Measurements from ENCODE around the gene ALK. TPM values are rescaled to one million over a fixed set of nuclear protein-coding genes. Genes with fewer than 3 reads are reported as not detected.

The ALK gene
- total and polyA plus RNA-seq, 12 donors = 0.09 to 1.8 (median 0.53) TPM; not detected in 1

DNA sequence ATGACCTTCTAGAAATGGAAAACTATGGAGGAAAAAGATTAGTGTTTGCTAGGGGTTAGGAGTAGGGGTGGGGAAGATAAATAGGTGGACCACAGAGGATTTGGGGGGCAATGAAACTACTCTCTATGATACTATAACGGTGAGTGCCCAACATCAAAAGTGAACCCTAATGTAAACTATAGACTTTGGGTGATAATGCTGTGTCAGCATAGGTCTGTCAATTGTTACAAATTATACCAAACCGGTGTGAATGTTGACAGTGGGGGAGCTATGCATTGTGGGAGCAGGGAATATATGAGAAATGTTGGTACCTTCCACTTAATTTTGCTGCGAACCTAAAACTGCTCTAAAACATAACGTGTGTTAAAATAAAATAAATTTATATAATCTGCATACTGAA lies 180.3 kb downstream of the ALK start:
- Histone ChIP-seq H3K36me3 (replicated peaks in 1 of 2) (no peaks in the 10 kb centered on the region), H3K9me3 (replicated peaks in 1 of 3) (no peaks in the 10 kb centered on the region), H3K4me1 (replicated peaks in 1 of 2) (no peaks in the 10 kb centered on the region), H3K4me3 (no peak overlapping the region), H3K27me3 (no peaks in the 10 kb centered on the region), H3K27ac (no peak overlapping the region)
- 87 to 91% (median 88%) methylated on average over 4 of the region's 4 CpGs for WGBS, 4 donors
- TF ChIP-seq POLR2A (IDR thresholded peaks at IDR 0.05) = no peak
- no peak for TF ChIP-seq CTCF (IDR thresholded peaks at IDR 0.05)
- DNase-seq = no peak
- intact Hi-C loops (cut with DNase I) = no loop called here

DNA sequence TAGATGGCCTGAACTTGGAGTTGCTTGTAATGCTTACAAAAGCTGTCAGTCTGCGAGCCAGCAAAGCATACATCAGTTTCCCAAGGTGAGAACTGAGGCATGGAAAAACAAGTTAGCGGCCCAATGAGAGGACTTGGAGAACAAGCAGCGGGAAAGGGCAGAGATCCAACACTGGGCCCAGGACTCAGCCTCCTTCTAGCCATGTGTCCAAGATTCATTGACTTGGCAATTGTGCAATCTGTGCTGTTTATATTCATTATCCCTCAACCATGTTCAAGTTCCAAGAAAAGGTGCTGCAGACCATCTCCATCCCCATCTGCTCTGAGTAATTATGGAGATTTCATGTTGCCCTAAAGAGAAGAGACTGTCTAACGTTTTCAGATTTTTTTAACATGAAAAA lies 187.4 kb downstream of the ALK start:
- DNase-seq = no peak
- H3K27ac ChIP-seq = no peak overlapping the region
- no peaks in the 10 kb centered on the region for H3K36me3 ChIP-seq (replicated peaks in 1 of 2)
- no peaks in the 10 kb centered on the region for H3K27me3 ChIP-seq
- intact Hi-C loops (cut with DNase I) = no loop called here
- no peaks in the 10 kb centered on the region for H3K9me3 ChIP-seq (replicated peaks in 1 of 3)
- TF ChIP-seq POLR2A (IDR thresholded peaks at IDR 0.05) (no peak), CTCF (IDR thresholded peaks at IDR 0.05) (no peak)
- no peak overlapping the region for H3K4me3 ChIP-seq
- WGBS, 4 donors = 63 to 78% (median 70%) methylated on average over 3 to 4 of the region's 4 CpGs
- H3K4me1 ChIP-seq (replicated peaks in 1 of 2) = no peaks in the 10 kb centered on the region

GRCh38 chr2:29733213-29733612 lies 188.2 kb downstream of the ALK start:
- no peak overlapping the region for H3K4me3 ChIP-seq
- H3K36me3 ChIP-seq (replicated peaks in 1 of 2) = no peaks in the 10 kb centered on the region
- intact Hi-C loops (cut with DNase I) = no loop called here
- 55 to 90% (median 80%) methylated on average over 1 of the region's 1 CpG for WGBS, 4 donors
- H3K27ac ChIP-seq = no peak overlapping the region
- no peak for DNase-seq
- H3K27me3 ChIP-seq = no peaks in the 10 kb centered on the region
- TF ChIP-seq POLR2A (IDR thresholded peaks at IDR 0.05) = no peak
- TF ChIP-seq CTCF (IDR thresholded peaks at IDR 0.05) = no peak
- H3K4me1 ChIP-seq (replicated peaks in 1 of 2) = no peaks in the 10 kb centered on the region
- H3K9me3 ChIP-seq (replicated peaks in 1 of 3) = no peaks in the 10 kb centered on the region

DNA sequence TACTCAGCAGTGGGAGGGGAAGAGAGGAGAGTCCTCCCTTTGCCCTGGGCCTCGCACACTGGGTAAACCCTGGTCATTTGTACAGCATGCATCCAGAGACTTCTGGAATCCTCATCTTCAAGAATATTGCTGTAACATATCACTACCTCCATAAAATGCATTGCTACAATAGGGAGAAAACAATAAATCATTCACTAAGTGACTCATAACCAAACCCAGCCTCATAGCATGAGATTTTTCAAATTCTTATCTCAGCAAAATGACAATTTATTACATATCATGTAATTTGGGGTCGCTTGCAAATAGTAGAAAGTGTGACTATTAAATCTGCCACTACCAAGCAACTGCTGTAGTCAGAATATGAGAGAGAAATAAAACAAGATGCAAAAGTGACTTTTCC lies 189.4 kb downstream of the ALK start:
- no peaks in the 10 kb centered on the region for H3K9me3 ChIP-seq (replicated peaks in 1 of 3)
- H3K36me3 ChIP-seq (replicated peaks in 1 of 2) = no peaks in the 10 kb centered on the region
- no peaks in the 10 kb centered on the region for H3K4me1 ChIP-seq (replicated peaks in 1 of 2)
- DNase-seq = no peak
- 53 to 65% (median 61%) methylated on average over 2 of the region's 2 CpGs for WGBS, 4 donors
- no peak overlapping the region for H3K4me3 ChIP-seq
- TF ChIP-seq CTCF (IDR thresholded peaks at IDR 0.05) = no peak
- TF ChIP-seq POLR2A (IDR thresholded peaks at IDR 0.05) = no peak
- H3K27ac ChIP-seq = no peak overlapping the region
- intact Hi-C loops (cut with DNase I) = no loop called here
- H3K27me3 ChIP-seq = no peaks in the 10 kb centered on the region
